Endometrial microvascular endothelial cells (primary cell): ENCODE measurements around the gene RNF144B. TPM values are rescaled to one million over a fixed set of nuclear protein-coding genes. Genes with fewer than 3 reads are reported as not detected.

Experiments used
- in situ Hi-C: cut with HindIII; loops from 2 replicates; pipeline ENCODE4 v1.10.0; 2017; ENCODE audit warnings: low sequenced_read_pairs, low pct_unique_long_range_greater_than_20kb; ENCODE audit errors: inconsistent ontology term
- total RNA-seq: library from RNA; depleted of rRNA; stranded (reverse); fragments of >200 nt; gene quantifications from one replicate; pipeline ENCODE4 v1.2.3, GENCODE V29; 2015; ENCODE audit errors: inconsistent ontology term

Gene RNF144B
- total RNA-seq, 1 donor from 2014 or later, result 269 TPM

DNA sequence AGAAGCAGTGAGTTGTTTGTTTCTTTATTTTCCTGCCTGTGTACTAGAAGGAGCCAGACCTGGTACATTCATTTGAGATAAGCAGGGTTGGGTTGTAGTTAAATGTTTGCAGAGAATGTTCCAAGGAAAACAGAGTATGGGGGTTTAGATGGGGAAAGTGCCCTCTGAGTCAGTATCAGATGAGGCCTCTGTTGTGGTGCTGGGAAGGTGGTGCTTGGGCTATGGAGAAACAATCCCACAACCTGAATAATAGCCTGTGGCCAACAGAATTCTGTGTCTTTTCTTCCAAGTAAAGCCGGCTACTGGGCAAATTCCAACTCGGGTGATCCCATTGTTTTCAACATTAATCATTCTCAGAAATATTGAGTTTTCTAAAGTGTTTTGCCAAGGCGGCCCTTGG is 109.3 kb downstream of the RNF144B start:
- in situ Hi-C loops, result no loop called here

- in situ Hi-C loops, result no loop called here
Observed at GRCh38 chr6:18497006-18497405, 109.9 kb downstream of the RNF144B start.

DNA sequence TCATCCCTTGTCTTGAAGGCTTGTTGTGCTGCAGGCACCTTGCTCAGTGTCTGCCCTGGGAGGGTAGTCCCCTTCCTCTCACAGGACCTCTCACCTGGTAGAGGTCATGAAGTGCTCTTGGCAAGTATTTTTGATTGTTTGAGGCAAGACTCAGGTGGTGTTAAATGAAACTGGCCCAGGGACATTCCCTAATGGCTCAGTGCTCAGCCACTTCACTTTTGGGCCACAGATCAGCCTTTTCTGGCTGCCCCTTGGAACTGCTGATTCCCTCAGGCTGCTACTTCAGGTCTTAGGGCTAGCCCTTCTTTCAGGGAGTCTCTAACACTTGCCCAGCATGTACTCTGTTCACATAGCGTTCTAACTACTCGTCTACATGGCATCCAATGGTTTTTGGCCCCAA is 111.3 kb downstream of the RNF144B start:
- in situ Hi-C loops, result no loop called here

GRCh38 chr6:18500921-18501662 is 113.9 kb downstream of the RNF144B start:
- in situ Hi-C loops, result no loop called here

GRCh38 chr6:18501663-18502013 is 114.5 kb downstream of the RNF144B start:
- in situ Hi-C loops, result no loop called here

GRCh38 chr6:18503206-18503592 is 116.0 kb downstream of the RNF144B start:
- in situ Hi-C loops, result no loop called here

DNA sequence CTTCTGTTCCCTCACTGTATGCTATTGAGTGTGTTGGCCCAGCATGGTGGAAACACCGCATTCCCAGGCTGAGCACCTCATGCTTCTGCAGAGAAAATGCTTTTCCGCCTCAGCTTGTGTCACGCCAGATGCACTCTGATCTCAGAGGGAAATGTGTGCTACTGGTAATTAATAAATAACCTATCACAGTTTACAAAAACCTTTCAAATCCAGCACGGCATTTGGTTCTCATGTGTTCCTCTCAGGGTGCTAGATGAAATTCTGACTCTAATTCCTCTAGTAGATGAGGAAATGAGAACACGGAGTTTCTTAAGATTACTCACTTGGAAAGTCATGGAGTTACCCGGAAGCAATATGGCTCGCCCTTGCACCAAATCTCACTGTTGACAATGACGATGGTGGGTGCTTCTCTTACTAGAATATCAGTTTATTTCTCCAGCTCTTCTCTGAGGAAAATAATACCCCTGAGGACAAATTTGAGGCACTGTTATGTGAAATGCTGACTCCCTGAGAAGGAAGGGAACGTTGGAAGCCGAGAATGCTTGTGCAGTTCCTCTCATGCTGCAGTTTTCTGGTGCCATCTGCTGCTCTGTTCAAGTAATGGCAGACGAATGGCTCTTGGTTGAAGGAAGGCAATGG is 116.6 kb downstream of the RNF144B start:
- in situ Hi-C loops, result no loop called here

- in situ Hi-C loops, result no loop called here
Observed at GRCh38 chr6:18504232-18504596, 117.1 kb downstream of the RNF144B start.

- in situ Hi-C loops, result no loop called here
Observed at GRCh38 chr6:18506382-18507017, 119.3 kb downstream of the RNF144B start.

DNA sequence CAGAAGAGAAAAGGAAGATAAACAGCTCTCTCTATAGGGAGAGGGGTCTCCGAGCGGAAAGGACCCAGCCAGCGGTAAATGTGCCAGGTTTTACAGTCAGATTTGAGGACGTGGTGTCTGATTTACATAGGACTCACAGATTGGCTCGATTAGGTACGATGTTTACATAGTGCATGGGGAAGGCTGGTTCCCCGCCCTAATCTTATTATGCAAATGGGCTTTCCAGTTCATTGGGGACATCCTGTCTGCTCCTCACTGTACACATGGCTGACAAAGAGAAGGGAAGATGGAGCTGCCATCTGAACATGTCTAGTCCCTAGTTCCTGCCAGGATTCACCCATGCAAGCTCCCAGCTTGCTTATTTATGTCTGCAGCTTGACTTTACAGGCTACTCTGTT is 119.9 kb downstream of the RNF144B start:
- in situ Hi-C loops, result no loop called here

GRCh38 chr6:18507561-18507960 is 120.4 kb downstream of the RNF144B start:
- in situ Hi-C loops, result no loop called here

GRCh38 chr6:18509871-18510643 is 122.9 kb downstream of the RNF144B start:
- in situ Hi-C loops, result no loop called here

DNA sequence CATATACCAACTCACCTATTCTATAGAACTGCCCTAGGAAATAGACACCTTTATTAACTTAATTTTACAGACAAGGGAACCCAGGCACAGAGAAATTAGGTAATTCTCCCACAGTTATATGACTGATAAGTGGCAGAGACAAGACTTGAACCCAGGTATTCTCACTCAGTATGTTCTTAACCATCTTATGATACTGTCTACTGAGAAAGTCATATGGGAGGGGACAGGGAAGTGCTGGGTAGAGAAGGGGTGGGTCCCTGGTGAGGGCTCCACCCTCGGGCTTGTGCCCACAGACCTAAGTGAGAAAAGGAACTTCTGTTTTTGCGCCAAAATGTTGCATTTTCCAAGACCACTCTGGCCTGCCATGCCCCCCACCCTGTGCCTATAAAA is 123.5 kb downstream of the RNF144B start:
- in situ Hi-C loops, result no loop called here

DNA sequence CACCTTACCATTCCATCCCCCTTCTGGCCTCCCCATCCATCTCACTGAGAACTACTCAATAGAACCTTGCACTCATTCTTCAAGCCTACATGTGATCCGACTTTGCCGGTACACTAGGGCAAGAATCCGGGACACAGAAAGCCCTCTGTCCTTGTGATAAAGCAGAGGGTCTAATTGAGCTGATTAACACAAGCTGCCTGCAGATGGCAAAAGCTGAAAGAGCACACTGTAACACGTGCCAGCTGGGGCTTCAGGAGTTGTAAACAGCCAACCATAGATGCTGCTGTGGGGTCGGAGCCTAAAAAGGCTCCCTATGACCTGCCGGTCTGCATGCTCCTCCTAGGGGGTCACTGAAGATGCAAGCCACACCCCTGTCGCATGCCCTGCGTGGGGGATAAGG is 124.1 kb downstream of the RNF144B start:
- in situ Hi-C loops, result no loop called here

- in situ Hi-C loops, result no loop called here
Observed at GRCh38 chr6:18513253-18513798, 126.2 kb downstream of the RNF144B start.

DNA sequence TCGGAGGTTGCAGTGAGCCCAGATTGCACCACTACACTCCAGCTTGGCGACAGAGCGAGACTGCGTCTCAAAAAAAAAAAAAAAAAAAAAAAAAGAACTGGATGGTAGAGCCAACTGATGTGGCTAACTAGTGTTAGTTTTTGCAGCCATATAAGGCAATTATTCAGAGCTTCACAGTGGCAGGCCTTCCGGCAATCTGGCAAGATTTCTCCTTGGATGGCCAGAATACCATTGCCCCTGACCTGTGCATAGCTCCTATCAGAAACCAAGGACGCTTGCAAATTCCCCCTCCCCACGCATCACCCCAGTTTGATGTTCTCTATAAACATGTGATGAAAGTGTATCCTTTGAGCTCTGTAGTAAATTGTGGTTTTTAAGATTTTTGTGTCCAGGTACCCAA is 127.0 kb downstream of the RNF144B start:
- in situ Hi-C loops, result no loop called here

- in situ Hi-C loops, result no loop called here
Observed at GRCh38 chr6:18515767-18516166, 128.6 kb downstream of the RNF144B start.
